Measurements from ENCODE around the gene HBA1.
A peak's percentile ranks its signal among the peaks of the same experiment; 100 is the strongest.

Gene HBA1

DNA sequence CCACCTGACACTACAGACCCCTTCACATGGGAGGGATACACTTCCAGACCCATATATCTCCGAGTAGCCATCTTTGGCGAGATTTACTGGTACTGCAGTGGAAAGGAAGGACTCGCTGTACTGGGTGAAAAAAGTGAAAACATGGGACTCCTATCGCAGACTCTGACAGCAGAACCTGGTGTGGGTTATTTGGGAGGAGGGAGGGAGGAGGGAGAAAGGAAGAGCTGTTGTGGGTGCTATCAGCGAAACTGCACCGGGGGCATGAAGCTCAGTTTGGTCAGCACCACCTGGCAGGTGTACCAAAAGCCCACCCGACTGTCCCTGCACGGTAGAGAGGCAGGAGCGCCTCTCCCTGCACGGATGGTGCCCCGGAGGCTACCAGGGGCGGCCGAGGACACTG, 8.7 kb downstream of the HBA1 start:
- no peak overlapping the region for H2BK15ac ChIP-seq (replicated peaks; ENCODE audit: low read depth)
- no peak overlapping the region for H2BK120ac ChIP-seq (ENCODE audit: low read depth, low read length)
- H3K4me2 ChIP-seq (ENCODE audit: low read length) = no peak overlapping the region
- peaks cover 17% of the 10 kb centered on the region for H3K36me3 ChIP-seq (ENCODE audit: control insufficient read depth, insufficient read depth, low read length)
- H3K23ac ChIP-seq (ENCODE audit: low read length) = no peak overlapping the region
- no peak for DNase-seq
- no peak overlapping the region for H3K4ac ChIP-seq (ENCODE audit: low read depth, low read length)
- H3K4me3 ChIP-seq (ENCODE audit: low read length) = no peak overlapping the region
- no peak overlapping the region for H3K9ac ChIP-seq (ENCODE audit: low read length)
- H4K5ac ChIP-seq (ENCODE audit: low read length) = no peak overlapping the region
- no peak overlapping the region for H2BK5ac ChIP-seq (ENCODE audit: low read length)
- H3K79me1 ChIP-seq (ENCODE audit: low read length) = peaks cover 2% of the 10 kb centered on the region
- H3K4me1 ChIP-seq (ENCODE audit: control insufficient read depth, low read depth, low read length) = no peaks in the 10 kb centered on the region
- H3K79me2 ChIP-seq (ENCODE audit: control insufficient read depth, insufficient read depth, low read length) = no peaks in the 10 kb centered on the region
- H3K27ac ChIP-seq (ENCODE audit: low read depth, low read length) = no peak overlapping the region
- no peak overlapping the region for H3K56ac ChIP-seq (ENCODE audit: low read length)
- no peak overlapping the region for H4K8ac ChIP-seq (ENCODE audit: low read depth, low read length)
- no peaks in the 10 kb centered on the region for H3K27me3 ChIP-seq (ENCODE audit: insufficient read depth, low read length, poor library complexity)
- no peak overlapping the region for H3K18ac ChIP-seq (ENCODE audit: low read length)
- no peak overlapping the region for H2AK5ac ChIP-seq (ENCODE audit: low read length)
- no CpG with 5 or more reads among the region's 13 CpGs for WGBS (ENCODE audit: extremely low coverage, insufficient coverage, low lambda C conversion rate)

DNA sequence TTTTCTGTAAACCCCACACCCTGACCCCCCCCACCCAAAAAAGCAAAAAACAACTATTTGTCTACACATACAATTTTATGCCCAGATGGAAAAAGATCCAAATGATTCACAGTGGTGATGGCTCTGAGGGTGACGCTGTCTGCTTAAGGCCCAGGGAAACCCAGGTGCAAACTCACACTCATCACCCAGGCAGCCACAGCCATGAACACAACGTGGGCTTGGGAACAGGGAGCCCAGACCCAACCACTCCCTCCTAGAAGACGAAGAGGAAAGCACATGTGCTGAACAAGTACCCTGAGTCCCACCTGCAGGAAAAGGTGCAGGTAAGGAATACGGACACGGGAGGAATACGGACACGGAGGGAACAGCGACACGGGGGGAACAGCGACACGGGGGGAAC, 9.2 kb downstream of the HBA1 start:
- H2BK15ac ChIP-seq (replicated peaks; ENCODE audit: low read depth) = no peak overlapping the region
- no peak overlapping the region for H2AK5ac ChIP-seq (ENCODE audit: low read length)
- H3K9ac ChIP-seq (ENCODE audit: low read length) = no peak overlapping the region
- H3K27ac ChIP-seq (ENCODE audit: low read depth, low read length) = no peak overlapping the region
- H2BK120ac ChIP-seq (ENCODE audit: low read depth, low read length) = no peak overlapping the region
- no peak overlapping the region for H3K23ac ChIP-seq (ENCODE audit: low read length)
- no peak overlapping the region for H4K5ac ChIP-seq (ENCODE audit: low read length)
- H2BK5ac ChIP-seq (ENCODE audit: low read length) = no peak overlapping the region
- peaks cover 17% of the 10 kb centered on the region for H3K36me3 ChIP-seq (ENCODE audit: control insufficient read depth, insufficient read depth, low read length)
- H3K79me1 ChIP-seq (ENCODE audit: low read length) = peaks cover 2% of the 10 kb centered on the region
- no peak overlapping the region for H3K18ac ChIP-seq (ENCODE audit: low read length)
- H3K56ac ChIP-seq (ENCODE audit: low read length) = no peak overlapping the region
- H3K79me2 ChIP-seq (ENCODE audit: control insufficient read depth, insufficient read depth, low read length) = no peaks in the 10 kb centered on the region
- H3K4me2 ChIP-seq (ENCODE audit: low read length) = no peak overlapping the region
- no peak overlapping the region for H3K4ac ChIP-seq (ENCODE audit: low read depth, low read length)
- DNase-seq = no peak
- H3K27me3 ChIP-seq (ENCODE audit: insufficient read depth, low read length, poor library complexity) = no peaks in the 10 kb centered on the region
- H3K4me1 ChIP-seq (ENCODE audit: control insufficient read depth, low read depth, low read length) = no peaks in the 10 kb centered on the region
- no peak overlapping the region for H4K8ac ChIP-seq (ENCODE audit: low read depth, low read length)
- no peak overlapping the region for H3K4me3 ChIP-seq (ENCODE audit: low read length)
- no CpG with 5 or more reads among the region's 11 CpGs for WGBS (ENCODE audit: extremely low coverage, insufficient coverage, low lambda C conversion rate)

DNA sequence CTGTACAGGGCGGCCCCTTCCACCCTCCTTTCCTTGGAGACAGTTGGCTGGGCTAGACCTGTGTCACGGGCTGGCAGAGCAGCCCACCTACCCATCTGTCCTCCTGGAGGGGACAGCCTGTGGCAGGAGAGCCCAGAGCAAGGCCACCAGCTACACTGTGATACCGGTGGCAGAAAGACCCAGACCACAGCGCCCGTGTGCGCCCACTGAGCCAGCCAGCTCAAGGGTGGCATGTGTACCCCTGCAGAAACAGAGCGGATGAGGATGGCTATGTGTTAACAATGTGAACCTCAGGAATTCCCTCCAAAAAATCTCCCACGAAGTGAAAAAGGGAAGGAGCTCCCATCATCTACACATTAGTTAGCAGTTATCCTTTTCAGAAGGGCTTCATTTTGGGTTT, 10.8 kb downstream of the HBA1 start:
- H2BK5ac ChIP-seq (ENCODE audit: low read length) = no peak overlapping the region
- H3K79me1 ChIP-seq (ENCODE audit: low read length) = peaks cover 7% of the 10 kb centered on the region
- no peak overlapping the region for H2BK120ac ChIP-seq (ENCODE audit: low read depth, low read length)
- H3K56ac ChIP-seq (ENCODE audit: low read length) = no peak overlapping the region
- DNase-seq = no peak
- no peaks in the 10 kb centered on the region for H3K27me3 ChIP-seq (ENCODE audit: insufficient read depth, low read length, poor library complexity)
- H3K4me3 ChIP-seq (ENCODE audit: low read length) = no peak overlapping the region
- H3K18ac ChIP-seq (ENCODE audit: low read length) = no peak overlapping the region
- H3K79me2 ChIP-seq (ENCODE audit: control insufficient read depth, insufficient read depth, low read length) = no peaks in the 10 kb centered on the region
- WGBS (ENCODE audit: extremely low coverage, insufficient coverage, low lambda C conversion rate) = no CpG with 5 or more reads among the region's 8 CpGs
- H3K27ac ChIP-seq (ENCODE audit: low read depth, low read length) = no peak overlapping the region
- H4K8ac ChIP-seq (ENCODE audit: low read depth, low read length) = no peak overlapping the region
- no peak overlapping the region for H3K4ac ChIP-seq (ENCODE audit: low read depth, low read length)
- H2AK5ac ChIP-seq (ENCODE audit: low read length) = no peak overlapping the region
- H3K4me1 ChIP-seq (ENCODE audit: control insufficient read depth, low read depth, low read length) = no peaks in the 10 kb centered on the region
- peaks cover 24% of the 10 kb centered on the region for H3K36me3 ChIP-seq (ENCODE audit: control insufficient read depth, insufficient read depth, low read length)
- H3K9ac ChIP-seq (ENCODE audit: low read length) = no peak overlapping the region
- H3K4me2 ChIP-seq (ENCODE audit: low read length) = no peak overlapping the region
- H3K23ac ChIP-seq (ENCODE audit: low read length) = no peak overlapping the region
- H4K5ac ChIP-seq (ENCODE audit: low read length) = no peak overlapping the region
- no peak overlapping the region for H2BK15ac ChIP-seq (replicated peaks; ENCODE audit: low read depth)

- no peak overlapping the region for H3K18ac ChIP-seq (ENCODE audit: low read length)
- no peak overlapping the region for H3K9ac ChIP-seq (ENCODE audit: low read length)
- peaks cover 7% of the 10 kb centered on the region for H3K79me1 ChIP-seq (ENCODE audit: low read length)
- no peak overlapping the region for H2AK5ac ChIP-seq (ENCODE audit: low read length)
- no peak overlapping the region for H3K4me3 ChIP-seq (ENCODE audit: low read length)
- no peaks in the 10 kb centered on the region for H3K4me1 ChIP-seq (ENCODE audit: control insufficient read depth, low read depth, low read length)
- H4K5ac ChIP-seq (ENCODE audit: low read length) = no peak overlapping the region
- DNase-seq = peak; percentile 46
- no peak overlapping the region for H3K27ac ChIP-seq (ENCODE audit: low read depth, low read length)
- no CpG with 5 or more reads among the region's 8 CpGs for WGBS (ENCODE audit: extremely low coverage, insufficient coverage, low lambda C conversion rate)
- H2BK15ac ChIP-seq (replicated peaks; ENCODE audit: low read depth) = no peak overlapping the region
- H3K4ac ChIP-seq (ENCODE audit: low read depth, low read length) = no peak overlapping the region
- H3K23ac ChIP-seq (ENCODE audit: low read length) = no peak overlapping the region
- H3K56ac ChIP-seq (ENCODE audit: low read length) = no peak overlapping the region
- H2BK120ac ChIP-seq (ENCODE audit: low read depth, low read length) = no peak overlapping the region
- no peak overlapping the region for H4K8ac ChIP-seq (ENCODE audit: low read depth, low read length)
- H3K27me3 ChIP-seq (ENCODE audit: insufficient read depth, low read length, poor library complexity) = no peaks in the 10 kb centered on the region
- no peaks in the 10 kb centered on the region for H3K79me2 ChIP-seq (ENCODE audit: control insufficient read depth, insufficient read depth, low read length)
- H3K4me2 ChIP-seq (ENCODE audit: low read length) = no peak overlapping the region
- H3K36me3 ChIP-seq (ENCODE audit: control insufficient read depth, insufficient read depth, low read length) = peaks cover 26% of the 10 kb centered on the region
- H2BK5ac ChIP-seq (ENCODE audit: low read length) = no peak overlapping the region
Measured at GRCh38 chr16:188674-189073, 12.2 kb downstream of the HBA1 start.

DNA sequence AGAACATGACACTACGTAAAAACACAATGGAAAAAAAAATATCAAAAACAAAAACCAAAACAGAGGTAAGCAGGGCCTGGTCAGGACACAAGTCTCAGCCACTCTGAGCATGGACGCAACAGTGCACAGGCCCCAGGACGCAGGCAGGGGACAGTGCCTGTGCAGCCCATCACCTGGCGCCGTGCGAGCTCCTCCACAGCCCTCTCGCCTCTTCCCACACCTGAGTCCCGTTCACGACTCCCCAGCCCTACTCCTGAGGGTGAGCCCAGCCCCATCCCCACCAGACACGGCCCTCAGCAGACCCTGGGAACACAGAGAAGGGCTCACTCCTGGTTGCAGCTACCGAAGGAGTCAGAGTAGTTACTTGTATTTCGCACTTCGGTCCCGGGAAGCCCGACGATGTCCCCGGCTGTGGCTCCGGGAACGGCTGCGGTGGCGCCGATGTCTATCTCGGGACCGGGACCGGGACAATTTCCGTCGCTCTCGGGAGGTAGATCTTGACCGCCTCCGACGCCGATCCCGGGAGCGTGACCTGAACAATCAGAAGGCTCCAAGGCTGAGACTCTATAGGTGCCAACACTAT, 13.2 kb downstream of the HBA1 start:
- no peak overlapping the region for H4K5ac ChIP-seq (ENCODE audit: low read length)
- peaks cover 28% of the 10 kb centered on the region for H3K36me3 ChIP-seq (ENCODE audit: control insufficient read depth, insufficient read depth, low read length)
- H3K79me1 ChIP-seq (ENCODE audit: low read length) = peaks cover 9% of the 10 kb centered on the region
- no peak overlapping the region for H3K23ac ChIP-seq (ENCODE audit: low read length)
- no peak overlapping the region for H4K8ac ChIP-seq (ENCODE audit: low read depth, low read length)
- no peak overlapping the region for H3K18ac ChIP-seq (ENCODE audit: low read length)
- no peak overlapping the region for H3K4ac ChIP-seq (ENCODE audit: low read depth, low read length)
- no peaks in the 10 kb centered on the region for H3K27me3 ChIP-seq (ENCODE audit: insufficient read depth, low read length, poor library complexity)
- no peak overlapping the region for H2BK15ac ChIP-seq (replicated peaks; ENCODE audit: low read depth)
- H3K4me1 ChIP-seq (ENCODE audit: control insufficient read depth, low read depth, low read length) = no peaks in the 10 kb centered on the region
- H2BK5ac ChIP-seq (ENCODE audit: low read length) = no peak overlapping the region
- H3K4me2 ChIP-seq (ENCODE audit: low read length) = no peak overlapping the region
- H3K4me3 ChIP-seq (ENCODE audit: low read length) = no peak overlapping the region
- WGBS (ENCODE audit: extremely low coverage, insufficient coverage, low lambda C conversion rate) = no CpG with 5 or more reads among the region's 34 CpGs
- H3K9ac ChIP-seq (ENCODE audit: low read length) = no peak overlapping the region
- no peak overlapping the region for H3K27ac ChIP-seq (ENCODE audit: low read depth, low read length)
- no peaks in the 10 kb centered on the region for H3K79me2 ChIP-seq (ENCODE audit: control insufficient read depth, insufficient read depth, low read length)
- H2BK120ac ChIP-seq (ENCODE audit: low read depth, low read length) = no peak overlapping the region
- H2AK5ac ChIP-seq (ENCODE audit: low read length) = no peak overlapping the region
- DNase-seq = no peak
- no peak overlapping the region for H3K56ac ChIP-seq (ENCODE audit: low read length)

DNA sequence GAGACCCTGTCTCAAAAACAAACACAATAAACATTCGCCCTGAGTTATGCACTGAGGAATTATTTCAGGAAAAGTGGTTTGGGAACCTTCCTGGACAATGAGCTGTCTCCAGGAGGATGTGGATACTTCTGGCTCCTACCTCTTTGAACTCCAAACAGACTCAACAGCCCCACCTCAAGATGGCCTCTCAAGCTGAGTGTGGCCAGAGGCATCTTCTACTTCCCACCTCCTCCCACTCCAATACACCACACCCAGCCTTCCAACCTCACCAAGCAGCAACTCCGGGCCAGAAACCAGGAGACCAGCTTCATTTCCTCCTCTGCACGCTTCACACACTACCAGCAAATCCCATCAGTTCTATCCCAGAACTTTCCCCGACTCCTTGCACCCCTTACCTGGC, 15.4 kb downstream of the HBA1 start:
- peaks cover 13% of the 10 kb centered on the region for H3K79me1 ChIP-seq (ENCODE audit: low read length)
- no peaks in the 10 kb centered on the region for H3K4me1 ChIP-seq (ENCODE audit: control insufficient read depth, low read depth, low read length)
- H3K4me3 ChIP-seq (ENCODE audit: low read length) = no peak overlapping the region
- H3K18ac ChIP-seq (ENCODE audit: low read length) = no peak overlapping the region
- H3K79me2 ChIP-seq (ENCODE audit: control insufficient read depth, insufficient read depth, low read length) = no peaks in the 10 kb centered on the region
- H3K27ac ChIP-seq (ENCODE audit: low read depth, low read length) = no peak overlapping the region
- no peak overlapping the region for H3K56ac ChIP-seq (ENCODE audit: low read length)
- H2BK5ac ChIP-seq (ENCODE audit: low read length) = no peak overlapping the region
- no peak for DNase-seq
- H3K4me2 ChIP-seq (ENCODE audit: low read length) = no peak overlapping the region
- no peak overlapping the region for H2BK15ac ChIP-seq (replicated peaks; ENCODE audit: low read depth)
- WGBS (ENCODE audit: extremely low coverage, insufficient coverage, low lambda C conversion rate) = no CpG with 5 or more reads among the region's 4 CpGs
- H2BK120ac ChIP-seq (ENCODE audit: low read depth, low read length) = no peak overlapping the region
- no peak overlapping the region for H4K5ac ChIP-seq (ENCODE audit: low read length)
- H3K36me3 ChIP-seq (ENCODE audit: control insufficient read depth, insufficient read depth, low read length) = peaks cover 34% of the 10 kb centered on the region
- no peak overlapping the region for H2AK5ac ChIP-seq (ENCODE audit: low read length)
- H4K8ac ChIP-seq (ENCODE audit: low read depth, low read length) = no peak overlapping the region
- H3K23ac ChIP-seq (ENCODE audit: low read length) = no peak overlapping the region
- H3K4ac ChIP-seq (ENCODE audit: low read depth, low read length) = no peak overlapping the region
- no peak overlapping the region for H3K9ac ChIP-seq (ENCODE audit: low read length)
- no peaks in the 10 kb centered on the region for H3K27me3 ChIP-seq (ENCODE audit: insufficient read depth, low read length, poor library complexity)

All from mesendoderm (in vitro differentiated cells).